Measurements from ENCODE around the gene NPPA. TPM values are rescaled to one million over a fixed set of nuclear protein-coding genes. Genes with fewer than 3 reads are reported as not detected.

The NPPA gene
- polyA plus RNA-seq, 1 of the 3 experiments (the other 2 are of a cell fraction), result not detected

- Histone ChIP-seq H2AFZ (ENCODE audit: low read depth) (no peak overlapping the region), H3K9ac (no peak overlapping the region), H3K79me2 (ENCODE audit: insufficient read depth) (no peaks in the 10 kb centered on the region), H3K4me3 (ENCODE audit: low read depth in 2 of 2, low read length in 1 of 2) (peak overlapping the region in 1 of 2 experiments; percentile 12; a peak in 1 of 4 replicates), H3F3A (replicated peaks; ENCODE audit: insufficient read depth) (no peaks in the 10 kb centered on the region), H3K4me2 (peak overlapping the region; percentile 24; the same call in 1 of the 2 replicates), H3K9me2 (no peaks in the 10 kb centered on the region), H3K9me3 (no peaks in the 10 kb centered on the region), H3K27me3 (ENCODE audit: insufficient read depth) (peaks cover 5% of the 10 kb centered on the region; the same call in 1 of the 2 replicates), H3K4me1 (ENCODE audit: control insufficient read depth in 1 of 2, insufficient read depth in 2 of 2, low read depth in 1 of 2, low read length in 1 of 2) (peaks cover 0 to 11% of the 10 kb centered on the region in 2 experiments; a peak in 1 of 4 replicates), H3K36me3 (replicated peaks in 1 of 2; ENCODE audit: control insufficient read depth in 1 of 2, insufficient read depth in 2 of 2, low read length in 1 of 2) (no peaks in the 10 kb centered on the region), H3K27ac (ENCODE audit: low read depth in 2 of 2, low read length in 1 of 2) (no peak overlapping the region), H4K20me1 (ENCODE audit: insufficient read depth) (no peaks in the 10 kb centered on the region)
- WGBS (ENCODE audit: low lambda C conversion rate), result 22% methylated on average over 23 of the region's 53 CpGs
- POLR2A ChIA-PET, result no interaction called here
- DNase-seq, result no peak
- TF ChIP-seq CTCF (IDR thresholded peaks at IDR 0.05) (peak; percentile 39), USF2 (IDR thresholded peaks at IDR 0.05; ENCODE audit: borderline replicate concordance, low read depth, low read length) (no peak), REST (IDR thresholded peaks at IDR 0.05; ENCODE audit: low read depth, low read length) (peak; percentile 99)
- CTCF ChIA-PET, result interaction anchor here (2.2 kb wide), 1 partner anchor 34 kb away, joined by 5 read pairs; no protein-coding TSS in a partner anchor
These were observed 11.6 kb upstream of the NPPA start for GRCh38 chr1:11858968-11859871.

- no peaks in the 10 kb centered on the region for H3K9me2 ChIP-seq
- no peak for DNase-seq
- H3K4me2 ChIP-seq, result peak within 1 kb of the TSS; percentile 24; the same call in 1 of the 2 replicates
- peaks cover 0 to 11% of the 10 kb centered on the region in 2 experiments; a peak in 1 of 4 replicates for H3K4me1 ChIP-seq (ENCODE audit: control insufficient read depth in 1 of 2, insufficient read depth in 2 of 2, low read depth in 1 of 2, low read length in 1 of 2)
- H4K20me1 ChIP-seq (ENCODE audit: insufficient read depth), result no peaks in the 10 kb centered on the region
- H3K9me3 ChIP-seq, result no peaks in the 10 kb centered on the region
- no peaks in the 10 kb centered on the region for H3K79me2 ChIP-seq (ENCODE audit: insufficient read depth)
- H2AFZ ChIP-seq (ENCODE audit: low read depth), result no peak within 1 kb of the TSS
- H3K4me3 ChIP-seq (ENCODE audit: low read depth in 2 of 2, low read length in 1 of 2), result peak within 1 kb of the TSS in 1 of 2 experiments; percentile 12; a peak in 1 of 4 replicates
- 94% methylated on average over 3 of the region's 16 CpGs for WGBS (ENCODE audit: low lambda C conversion rate)
- H3K27ac ChIP-seq (ENCODE audit: low read depth in 2 of 2, low read length in 1 of 2), result no peak within 1 kb of the TSS
- ChIA-PET CTCF (interaction anchor here (2.2 kb wide), 1 partner anchor 34 kb away, joined by 5 read pairs; no protein-coding TSS in a partner anchor), POLR2A (no interaction called here)
- no peak within 1 kb of the TSS for H3K9ac ChIP-seq
- no peaks in the 10 kb centered on the region for H3F3A ChIP-seq (replicated peaks; ENCODE audit: insufficient read depth)
- no peaks in the 10 kb centered on the region for H3K36me3 ChIP-seq (replicated peaks in 1 of 2; ENCODE audit: control insufficient read depth in 1 of 2, insufficient read depth in 2 of 2, low read length in 1 of 2)
- H3K27me3 ChIP-seq (ENCODE audit: insufficient read depth), result peaks cover 5% of the 10 kb centered on the region; the same call in 1 of the 2 replicates
- TF ChIP-seq MAX (IDR thresholded peaks at IDR 0.05; ENCODE audit: low read depth), result no peak
- TF ChIP-seq EP300 (IDR thresholded peaks at IDR 0.05; ENCODE audit: borderline replicate concordance in 1 of 2, low read depth in 1 of 2, low read length in 1 of 2), result no peak
- TF ChIP-seq RXRA (IDR thresholded peaks at IDR 0.05; ENCODE audit: borderline replicate concordance, low read depth), result no peak
- no peak for TF ChIP-seq REST (IDR thresholded peaks at IDR 0.05; ENCODE audit: low read depth, low read length)
- TF ChIP-seq PBX3 (IDR thresholded peaks at IDR 0.05), result no peak
- TF ChIP-seq YY1 (IDR thresholded peaks at IDR 0.05; ENCODE audit: low read depth), result no peak
- no peak for TF ChIP-seq NRF1 (IDR thresholded peaks at IDR 0.05; ENCODE audit: low read depth, low read length)
- TF ChIP-seq SIN3A (IDR thresholded peaks at IDR 0.05; ENCODE audit: borderline replicate concordance, low read depth, low read length), result no peak
These were observed 11.0 kb upstream of the NPPA start, which contains the start of gene NPPB for GRCh38 chr1:11858613-11858967. TSS of gene NPPB (minus strand) at chr1:11858945. CDS start at chr1:11858833, 112 bp downstream.

Data from SK-N-SH (cell line).